Astrocyte of the cerebellum (primary cell): Measurements from ENCODE around the gene GPR152.
A peak's percentile ranks its signal among the peaks of the same experiment; 100 is the strongest.
"Not testable (repeated sequence)": the region's sequence is repeated elsewhere in the genome, so short reads cannot be mapped to it uniquely, and the experiment has no call there.

ENCODE experiments used
- DNase-seq: peaks from one replicate; pipeline ENCODE4 v3.0.0-alpha.2; 2011; ENCODE audit warnings: low read depth
- H3K4me3 ChIP-seq: 2 replicates; pipeline ENCODE4 v1.5.1; 2011; ENCODE audit warnings: mild to moderate bottlenecking, low read depth, low read length, moderate library complexity
- in situ Hi-C: cut with HindIII; loops from 2 replicates; pipeline ENCODE4 v1.10.0; 2017; ENCODE audit warnings: low sequenced_read_pairs
- TF ChIP-seq, protein P1 (sequence below): IDR thresholded peaks from 2 replicates; pipeline ENCODE4 v1.5.1; 2012; ENCODE audit warnings: low read length, low read depth, moderate library complexity, mild to moderate bottlenecking; ENCODE audit errors: missing control alignments

Gene GPR152

DNA sequence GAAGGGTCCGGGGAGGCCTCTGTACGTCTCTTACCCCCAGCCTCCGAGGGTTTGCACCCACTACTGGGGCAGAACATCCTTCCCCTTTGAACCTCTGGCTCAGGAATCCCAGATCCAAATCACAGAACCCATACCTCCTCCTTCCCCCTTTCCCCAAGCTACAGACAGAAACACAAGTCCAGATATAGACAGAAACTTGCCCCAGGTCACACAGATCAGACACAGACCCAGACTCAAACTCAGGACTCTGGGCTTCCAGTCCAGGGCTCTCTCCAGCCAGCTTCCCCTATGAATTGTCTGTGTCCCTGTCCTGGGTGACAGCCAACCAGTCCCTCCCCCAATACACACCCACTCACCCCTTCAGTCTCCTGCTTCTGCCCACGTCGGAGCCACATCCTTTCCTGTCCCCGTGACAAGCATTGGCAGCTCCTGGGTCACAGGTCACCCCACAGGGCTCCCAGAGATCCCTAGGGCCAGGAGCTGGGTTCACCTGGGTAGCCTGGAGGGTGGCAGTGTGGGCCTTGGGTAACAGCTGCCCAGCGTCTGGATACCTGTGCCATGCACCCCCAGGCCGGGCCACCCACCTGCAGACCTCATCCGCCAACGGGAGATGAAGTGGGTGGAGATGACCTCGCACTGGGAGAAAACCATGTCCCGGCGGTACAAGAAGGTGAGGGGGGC lies 47.9 kb downstream of the GPR152 start:
- in situ Hi-C loops, result no loop called here

DNA sequence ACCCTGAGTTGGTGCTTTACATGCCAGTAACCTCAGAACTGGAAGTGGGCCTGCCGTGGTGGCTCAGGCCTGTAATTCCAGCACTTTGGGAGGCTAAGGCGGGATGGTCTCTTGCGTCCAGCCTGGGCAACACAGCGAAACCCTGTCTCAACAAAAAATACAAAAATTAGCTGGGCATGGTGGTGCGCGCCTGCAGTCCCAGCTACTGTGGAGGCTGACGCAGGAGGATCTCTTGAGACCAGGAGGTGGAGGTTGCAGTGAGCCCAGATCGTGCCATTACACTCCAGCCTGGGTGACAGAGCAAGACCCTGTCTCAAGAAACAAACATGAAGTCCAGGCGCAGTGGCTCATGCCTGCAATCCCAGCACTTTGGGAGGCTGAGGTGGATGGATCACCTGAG lies 49.4 kb downstream of the GPR152 start:
- in situ Hi-C loops, DNase-seq, H3K4me3 ChIP-seq: not testable (repeated sequence)

More for the DNA sequence above, 47.9 kb downstream of the GPR152 start:
- no peak for DNase-seq
- H3K4me3 ChIP-seq, result no peak overlapping the region
- TF ChIP-seq, protein P1, sequence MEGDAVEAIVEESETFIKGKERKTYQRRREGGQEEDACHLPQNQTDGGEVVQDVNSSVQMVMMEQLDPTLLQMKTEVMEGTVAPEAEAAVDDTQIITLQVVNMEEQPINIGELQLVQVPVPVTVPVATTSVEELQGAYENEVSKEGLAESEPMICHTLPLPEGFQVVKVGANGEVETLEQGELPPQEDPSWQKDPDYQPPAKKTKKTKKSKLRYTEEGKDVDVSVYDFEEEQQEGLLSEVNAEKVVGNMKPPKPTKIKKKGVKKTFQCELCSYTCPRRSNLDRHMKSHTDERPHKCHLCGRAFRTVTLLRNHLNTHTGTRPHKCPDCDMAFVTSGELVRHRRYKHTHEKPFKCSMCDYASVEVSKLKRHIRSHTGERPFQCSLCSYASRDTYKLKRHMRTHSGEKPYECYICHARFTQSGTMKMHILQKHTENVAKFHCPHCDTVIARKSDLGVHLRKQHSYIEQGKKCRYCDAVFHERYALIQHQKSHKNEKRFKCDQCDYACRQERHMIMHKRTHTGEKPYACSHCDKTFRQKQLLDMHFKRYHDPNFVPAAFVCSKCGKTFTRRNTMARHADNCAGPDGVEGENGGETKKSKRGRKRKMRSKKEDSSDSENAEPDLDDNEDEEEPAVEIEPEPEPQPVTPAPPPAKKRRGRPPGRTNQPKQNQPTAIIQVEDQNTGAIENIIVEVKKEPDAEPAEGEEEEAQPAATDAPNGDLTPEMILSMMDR, result no peak

DNA sequence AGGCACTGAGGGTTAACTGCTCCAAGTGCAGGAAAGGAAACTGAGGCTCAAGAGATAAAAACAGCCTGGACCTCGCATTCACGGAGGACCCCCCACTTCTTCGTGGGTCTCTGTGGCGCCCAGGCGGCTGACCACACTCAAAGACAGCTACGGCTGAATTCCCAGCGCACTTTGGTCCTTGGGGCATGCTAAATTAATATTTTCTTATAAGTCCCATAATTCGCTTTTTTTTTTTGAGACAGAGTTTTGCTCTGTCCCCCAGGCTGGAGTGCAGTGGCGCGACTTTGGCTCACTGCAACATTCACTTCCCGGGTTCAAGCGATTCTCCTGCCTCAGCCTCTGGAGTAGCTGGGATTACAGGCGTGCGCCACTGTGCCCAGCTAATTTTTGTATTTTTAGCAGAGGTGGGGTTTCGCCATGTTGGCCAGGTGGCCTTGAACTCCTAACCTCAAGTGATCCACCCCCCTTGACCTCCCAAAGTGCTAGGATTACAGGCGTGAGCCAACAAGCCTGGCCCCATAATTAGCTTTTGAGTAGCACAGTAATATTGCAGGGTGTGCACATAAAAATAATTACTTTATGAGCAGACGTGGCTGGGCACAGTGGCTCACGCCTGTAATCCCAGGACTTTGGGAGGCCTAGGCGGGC lies 50.2 kb downstream of the GPR152 start:
- DNase-seq, result not testable (repeated sequence)

DNA sequence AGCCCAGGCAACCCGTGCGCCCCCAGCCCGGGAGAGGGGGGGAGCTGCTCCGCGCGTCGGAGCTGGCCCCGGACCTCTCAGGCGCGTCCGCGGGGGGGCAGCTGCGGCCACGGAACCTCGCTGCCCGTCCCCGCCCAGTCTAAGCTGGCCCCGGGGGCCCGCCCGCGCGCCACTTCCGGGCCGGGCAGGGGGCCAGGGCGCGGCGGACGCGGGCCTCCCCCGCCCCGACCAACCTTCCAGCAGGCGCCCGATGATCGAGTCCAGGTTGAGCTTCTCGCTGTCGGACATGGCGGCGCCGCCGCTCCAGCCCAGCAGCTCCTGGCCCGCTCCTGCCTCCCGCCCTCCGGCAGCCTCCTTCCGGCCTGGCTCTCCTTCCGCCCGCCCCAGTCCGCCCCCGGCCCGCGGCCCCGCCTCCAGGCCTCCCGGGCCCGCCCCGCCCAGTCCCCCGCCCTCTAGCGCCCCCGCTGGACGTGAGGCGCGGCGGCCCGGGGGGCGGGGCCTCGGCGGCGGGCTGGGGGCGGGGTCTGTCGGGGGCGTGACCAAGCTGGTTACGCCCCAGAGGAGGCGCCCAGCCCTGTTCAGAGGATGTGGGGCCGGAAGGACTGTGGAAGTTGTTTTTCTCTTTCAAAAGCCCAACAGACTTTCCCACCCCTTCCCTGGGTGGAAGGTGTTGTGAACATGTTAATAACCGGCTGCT lies 50.9 kb downstream of the GPR152 start, which contains the start of gene PPP1CA:
TSS of gene PPP1CA (minus strand) at position 364 of the 697 bp plus-strand sequence. CDS start at position 288, 76 bp downstream.
- TF ChIP-seq, protein P1, result no peak
- peak; percentile 66 for DNase-seq
- in situ Hi-C loops, result no loop called here
- H3K4me3 ChIP-seq, result peak within 1 kb of the TSS; percentile 97

More for the DNA sequence above, 50.2 kb downstream of the GPR152 start:
- peak overlapping the region; percentile 17 for H3K4me3 ChIP-seq
- in situ Hi-C loops, result not testable (repeated sequence)
